Muscle layer of colon (tissue), 2 donors: ENCODE measurements around the gene BBS5.
"Not testable (repeated sequence)": the region's sequence is repeated elsewhere in the genome, so short reads cannot be mapped to it uniquely, and the experiment has no call there.

Experiments
- H3K27ac ChIP-seq: one replicate; pipeline ENCODE4 v1.7.0; 2013; ENCODE audit warnings: low read depth, mild to moderate bottlenecking, low read length, moderate library complexity
- H3K27me3 ChIP-seq, 2 donors: one replicate each; pipeline ENCODE4 v1.7.0; 2013; ENCODE audit warnings: low read length in 2 of 2, mild to moderate bottlenecking in 2 of 2; ENCODE audit not compliant: insufficient read depth in 2 of 2, control insufficient read depth in 1 of 2
- H3K36me3 ChIP-seq: one replicate; pipeline ENCODE4 v1.7.0; 2013; ENCODE audit warnings: mild to moderate bottlenecking, low read length; ENCODE audit not compliant: insufficient read depth
- H3K4me1 ChIP-seq: one replicate; pipeline ENCODE4 v1.7.0; 2013; ENCODE audit warnings: mild to moderate bottlenecking, low read length; ENCODE audit not compliant: insufficient read depth
- H3K4me3 ChIP-seq, 2 donors: one replicate each; pipeline ENCODE4 v1.7.0; 2013; ENCODE audit warnings: low read length in 2 of 2, low read depth in 1 of 2, mild to moderate bottlenecking in 1 of 2, moderate library complexity in 1 of 2
- H3K9ac ChIP-seq: one replicate; pipeline ENCODE4 v1.7.0; 2013; ENCODE audit warnings: low read length
- H3K9me3 ChIP-seq: one replicate; pipeline ENCODE4 v1.7.0; 2013; ENCODE audit warnings: mild to moderate bottlenecking, low read length
- donor health status: abdominal sarcoma.
- donor health status: Adenocarcinoma of cecum.

BBS5 gene

GRCh38 chr2:169513094-169513493 is 33.8 kb downstream of the BBS5 start:
- Histone ChIP-seq H3K9me3 (no peaks in the 10 kb centered on the region), H3K36me3 (no peaks in the 10 kb centered on the region), H3K27ac (no peak overlapping the region), H3K27me3 (no peaks in the 10 kb centered on the region), H3K4me1 (peaks cover 10% of the 10 kb centered on the region), H3K9ac (no peak overlapping the region), H3K4me3 (no peak overlapping the region)

- Histone ChIP-seq H3K36me3 (no peaks in the 10 kb centered on the region), H3K4me1 (peaks cover 10% of the 10 kb centered on the region)
These were observed 34.6 kb downstream of the BBS5 start for GRCh38 chr2:169513926-169514325.

GRCh38 chr2:169514758-169515157 is 35.5 kb downstream of the BBS5 start:
- not testable (repeated sequence) for H3K36me3 ChIP-seq, H3K27me3 ChIP-seq, H3K9ac ChIP-seq, H3K4me1 ChIP-seq, H3K27ac ChIP-seq, H3K4me3 ChIP-seq, H3K9me3 ChIP-seq

More at GRCh38 chr2:169513926-169514325, 34.6 kb downstream of the BBS5 start:
- no peak overlapping the region for H3K9ac ChIP-seq
- no peak overlapping the region for H3K27ac ChIP-seq
- H3K4me3 ChIP-seq, result no peak overlapping the region
- no peaks in the 10 kb centered on the region for H3K27me3 ChIP-seq
- H3K9me3 ChIP-seq, result no peaks in the 10 kb centered on the region

- not testable (repeated sequence) for H3K4me3 ChIP-seq, H3K27me3 ChIP-seq, H3K4me1 ChIP-seq, H3K36me3 ChIP-seq, H3K9me3 ChIP-seq, H3K27ac ChIP-seq, H3K9ac ChIP-seq
These were observed 37.2 kb downstream of the BBS5 start for GRCh38 chr2:169516488-169516995.

GRCh38 chr2:169520896-169521295 is 41.6 kb downstream of the BBS5 start:
- H3K9ac ChIP-seq, result no peak overlapping the region
- peaks cover 8% of the 10 kb centered on the region for H3K36me3 ChIP-seq
- H3K27ac ChIP-seq, result no peak overlapping the region
- no peaks in the 10 kb centered on the region for H3K27me3 ChIP-seq
- H3K4me3 ChIP-seq, result no peak overlapping the region
- H3K4me1 ChIP-seq, result no peaks in the 10 kb centered on the region
- no peaks in the 10 kb centered on the region for H3K9me3 ChIP-seq

GRCh38 chr2:169523681-169524080 is 44.4 kb downstream of the BBS5 start:
- Histone ChIP-seq H3K9ac (no peak overlapping the region), H3K27ac (no peak overlapping the region), H3K27me3 (no peaks in the 10 kb centered on the region), H3K9me3 (no peaks in the 10 kb centered on the region), H3K36me3 (peaks cover 8% of the 10 kb centered on the region), H3K4me3 (no peak overlapping the region), H3K4me1 (no peaks in the 10 kb centered on the region)

- peaks cover 8% of the 10 kb centered on the region for H3K36me3 ChIP-seq
- H3K9me3 ChIP-seq, result no peaks in the 10 kb centered on the region
- H3K9ac ChIP-seq, result no peak overlapping the region
- H3K4me1 ChIP-seq, result no peaks in the 10 kb centered on the region
- H3K4me3 ChIP-seq, result no peak overlapping the region
- H3K27me3 ChIP-seq, result no peaks in the 10 kb centered on the region
- H3K27ac ChIP-seq, result no peak overlapping the region
These were observed 46.1 kb downstream of the BBS5 start for GRCh38 chr2:169525434-169525833.

- no peaks in the 10 kb centered on the region for H3K9me3 ChIP-seq
- no peak overlapping the region for H3K27ac ChIP-seq
- H3K9ac ChIP-seq, result no peak overlapping the region
- no peaks in the 10 kb centered on the region for H3K4me1 ChIP-seq
- no peaks in the 10 kb centered on the region for H3K27me3 ChIP-seq
- H3K4me3 ChIP-seq, result no peak overlapping the region
- H3K36me3 ChIP-seq, result peaks cover 8% of the 10 kb centered on the region
These were observed 47.2 kb downstream of the BBS5 start for GRCh38 chr2:169526451-169526850.

- Histone ChIP-seq H3K4me3 (no peak overlapping the region), H3K9ac (no peak overlapping the region), H3K9me3 (no peaks in the 10 kb centered on the region), H3K27ac (no peak overlapping the region), H3K4me1 (no peaks in the 10 kb centered on the region), H3K36me3 (peaks cover 8% of the 10 kb centered on the region), H3K27me3 (no peaks in the 10 kb centered on the region)
These were observed 49.0 kb downstream of the BBS5 start for GRCh38 chr2:169528271-169528701.

- peaks cover 15% of the 10 kb centered on the region for H3K36me3 ChIP-seq
- H3K27ac ChIP-seq, H3K9ac ChIP-seq, H3K4me3 ChIP-seq, H3K9me3 ChIP-seq, H3K27me3 ChIP-seq, H3K4me1 ChIP-seq: not testable (repeated sequence)
These were observed 60.2 kb downstream of the BBS5 start for GRCh38 chr2:169539460-169539859.

GRCh38 chr2:169540146-169540545 is 60.9 kb downstream of the BBS5 start:
- Histone ChIP-seq H3K27ac (no peak overlapping the region), H3K9me3 (no peaks in the 10 kb centered on the region), H3K36me3 (peaks cover 15% of the 10 kb centered on the region), H3K4me1 (no peaks in the 10 kb centered on the region), H3K27me3 (no peaks in the 10 kb centered on the region), H3K4me3 (no peak overlapping the region), H3K9ac (no peak overlapping the region)

GRCh38 chr2:169542433-169542832 is 63.1 kb downstream of the BBS5 start:
- Histone ChIP-seq H3K27me3 (no peaks in the 10 kb centered on the region), H3K27ac (no peak overlapping the region), H3K9ac (no peak overlapping the region), H3K4me3 (no peak overlapping the region), H3K36me3 (peaks cover 25% of the 10 kb centered on the region), H3K9me3 (no peaks in the 10 kb centered on the region), H3K4me1 (no peaks in the 10 kb centered on the region)
